DND-41 (cell line): Measurements from ENCODE around the gene AOPEP.

Source experiments
- ATAC-seq: fragments of 200-7000 bp; cut with Tn5 transposase; 3 replicates; pipeline ENCODE4 v1.9.1; 2021; ENCODE audit warnings: low read depth; ENCODE audit not compliant: insufficient read depth
- DNase-seq: peaks from one replicate; pipeline ENCODE4 v3.0.0-alpha.2; 2020
- H2AFZ ChIP-seq: 2 replicates; pipeline ENCODE4 v1.6.0; 2012; ENCODE audit warnings: low read depth, low read length
- H3K27ac ChIP-seq: 2 replicates; pipeline ENCODE4 v1.5.1; 2012; ENCODE audit warnings: low read length, inconsistent platforms
- H3K27me3 ChIP-seq: fragments of 200-600 bp; sonication (generic); 2 replicates; pipeline ENCODE4 v1.6.0; 2012; ENCODE audit warnings: low read length, mild to moderate bottlenecking, inconsistent platforms; ENCODE audit not compliant: insufficient read depth, poor library complexity
- H3K36me3 ChIP-seq: 2 replicates; pipeline ENCODE4 v1.5.1; 2012; ENCODE audit warnings: low read length, inconsistent platforms; ENCODE audit not compliant: insufficient read depth
- H3K4me1 ChIP-seq: 2 replicates; pipeline ENCODE4 v1.5.1; 2012; ENCODE audit warnings: mild to moderate bottlenecking, low read length; ENCODE audit not compliant: insufficient read depth
- H3K4me2 ChIP-seq: 2 replicates; pipeline ENCODE4 v1.6.0; 2012; ENCODE audit warnings: mild to moderate bottlenecking, moderate library complexity, low read length, inconsistent platforms; ENCODE audit not compliant: insufficient read depth
- H3K4me3 ChIP-seq, 2 experiments: fragments of 200-600 bp in 1 of 2; shearing (Covaris generic) in 1 of 2; 2 replicates each; pipeline ENCODE4 v1.5.1; 2012 to 2016; ENCODE audit warnings: inconsistent platforms in 2 of 2, low read length in 2 of 2, mild to moderate bottlenecking in 2 of 2, low read depth in 1 of 2, moderate library complexity in 1 of 2
- H3K79me2 ChIP-seq: 2 replicates; pipeline ENCODE4 v1.6.0; 2012; ENCODE audit warnings: low read length, inconsistent platforms; ENCODE audit not compliant: insufficient read depth
- H3K9ac ChIP-seq: 2 replicates; pipeline ENCODE4 v1.6.0; 2012; ENCODE audit warnings: low read depth, mild to moderate bottlenecking, inconsistent platforms, low read length, moderate library complexity
- H3K9me3 ChIP-seq: 2 replicates; pipeline ENCODE4 v1.5.1; 2012; ENCODE audit warnings: low read length, moderate library complexity, mild to moderate bottlenecking, inconsistent platforms; ENCODE audit not compliant: insufficient read depth, severe bottlenecking
- H4K20me1 ChIP-seq: 2 replicates; pipeline ENCODE4 v1.6.0; 2012; ENCODE audit warnings: low read length; ENCODE audit not compliant: insufficient read depth
- EZH2 ChIP-seq: IDR thresholded peaks from 3 replicates; pipeline ENCODE4 v1.6.1; 2012; ENCODE audit warnings: borderline replicate concordance, low read depth, mild to moderate bottlenecking, moderate library complexity, low read length, inconsistent platforms; ENCODE audit not compliant: severe bottlenecking
- TF ChIP-seq, protein P1 (sequence below): IDR thresholded peaks from 2 replicates; pipeline ENCODE4 v1.5.1; 2012; ENCODE audit warnings: borderline replicate concordance, low read length, moderate library complexity, mild to moderate bottlenecking; ENCODE audit not compliant: poor library complexity, severe bottlenecking; ENCODE audit errors: extremely low read depth

The AOPEP gene

GRCh38 chr9:95135756-95136155 lies 409.3 kb downstream of the AOPEP start:
- Histone ChIP-seq H4K20me1 (no peaks in the 10 kb centered on the region), H3K9ac (no peak overlapping the region), H3K4me3 (no peak overlapping the region), H3K36me3 (no peaks in the 10 kb centered on the region), H3K27ac (no peak overlapping the region), H2AFZ (no peak overlapping the region), H3K79me2 (no peaks in the 10 kb centered on the region), H3K9me3 (no peaks in the 10 kb centered on the region), H3K4me2 (no peak overlapping the region), H3K4me1 (no peaks in the 10 kb centered on the region), H3K27me3 (no peaks in the 10 kb centered on the region)
- DNase-seq (no peak), ATAC-seq (no peak)
- TF ChIP-seq EZH2 = no peak
- TF ChIP-seq, protein P1, sequence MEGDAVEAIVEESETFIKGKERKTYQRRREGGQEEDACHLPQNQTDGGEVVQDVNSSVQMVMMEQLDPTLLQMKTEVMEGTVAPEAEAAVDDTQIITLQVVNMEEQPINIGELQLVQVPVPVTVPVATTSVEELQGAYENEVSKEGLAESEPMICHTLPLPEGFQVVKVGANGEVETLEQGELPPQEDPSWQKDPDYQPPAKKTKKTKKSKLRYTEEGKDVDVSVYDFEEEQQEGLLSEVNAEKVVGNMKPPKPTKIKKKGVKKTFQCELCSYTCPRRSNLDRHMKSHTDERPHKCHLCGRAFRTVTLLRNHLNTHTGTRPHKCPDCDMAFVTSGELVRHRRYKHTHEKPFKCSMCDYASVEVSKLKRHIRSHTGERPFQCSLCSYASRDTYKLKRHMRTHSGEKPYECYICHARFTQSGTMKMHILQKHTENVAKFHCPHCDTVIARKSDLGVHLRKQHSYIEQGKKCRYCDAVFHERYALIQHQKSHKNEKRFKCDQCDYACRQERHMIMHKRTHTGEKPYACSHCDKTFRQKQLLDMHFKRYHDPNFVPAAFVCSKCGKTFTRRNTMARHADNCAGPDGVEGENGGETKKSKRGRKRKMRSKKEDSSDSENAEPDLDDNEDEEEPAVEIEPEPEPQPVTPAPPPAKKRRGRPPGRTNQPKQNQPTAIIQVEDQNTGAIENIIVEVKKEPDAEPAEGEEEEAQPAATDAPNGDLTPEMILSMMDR = no peak
